ENCODE results near the gene INSC. TPM values are rescaled to one million over a fixed set of nuclear protein-coding genes. Genes with fewer than 3 reads are reported as not detected.

The INSC gene
- total and polyA plus RNA-seq, 2 of the 8 experiments (the other 6 are each of a cell fraction or from before 2014, with no cell fraction given) = 0.58 to 0.59 TPM

- DNase-seq (ENCODE audit: low read depth in 1 of 2, low spot score in 2 of 2) (no peak), FAIRE-seq (no peak)
- Histone ChIP-seq H2BK120ac (replicated peaks; ENCODE audit: low read depth, low read length) (no peak overlapping the region), H2AK5ac (ENCODE audit: low read depth, low read length) (no peak overlapping the region), H3K4ac (replicated peaks; ENCODE audit: insufficient read length, low read depth, low read length) (no peak overlapping the region), H2BK15ac (ENCODE audit: low read length) (no peak overlapping the region), H3K27me3 (replicated peaks in 1 of 4; ENCODE audit: control insufficient read depth in 3 of 4, extremely low read depth in 1 of 4, insufficient read depth in 3 of 4, low read length in 3 of 4) (no peaks in the 10 kb centered on the region), H2AFZ (ENCODE audit: low read length) (no peak overlapping the region), H3K4me1 (replicated peaks in 1 of 4; ENCODE audit: control insufficient read depth in 3 of 4, insufficient read depth in 4 of 4, low read length in 3 of 4) (no peaks in the 10 kb centered on the region), H3K18ac (ENCODE audit: extremely low read depth, low read length) (no peak overlapping the region), H2BK12ac (ENCODE audit: low read depth, low read length) (no peak overlapping the region), H3K79me2 (ENCODE audit: control insufficient read depth in 1 of 2, insufficient read depth in 2 of 2, low read length in 2 of 2) (no peaks in the 10 kb centered on the region), H3K23me2 (ENCODE audit: low read depth, low read length) (no peaks in the 10 kb centered on the region), H4K91ac (replicated peaks; ENCODE audit: insufficient read length, low read length) (no peak overlapping the region), H2BK5ac (ENCODE audit: low read depth, low read length) (no peak overlapping the region), H3K4me2 (ENCODE audit: insufficient read depth in 1 of 2, low read depth in 2 of 2, low read length in 2 of 2) (no peak overlapping the region), H3K14ac (ENCODE audit: insufficient read length) (no peak overlapping the region), H3K56ac (replicated peaks; ENCODE audit: insufficient read length, low read depth, low read length) (no peak overlapping the region), H3K36me3 (ENCODE audit: control insufficient read depth in 2 of 4, insufficient read depth in 4 of 4, low read length in 3 of 4) (no peaks in the 10 kb centered on the region), H2BK20ac (ENCODE audit: low read length) (no peak overlapping the region), H3K27ac (ENCODE audit: low read depth, low read length) (no peak overlapping the region), H3K79me1 (ENCODE audit: low read depth, low read length) (no peaks in the 10 kb centered on the region), H4K8ac (ENCODE audit: extremely low read depth, insufficient read depth, low read length) (no peak overlapping the region), H3K9ac (replicated peaks in 1 of 4; ENCODE audit: extremely low read depth in 1 of 4, low read depth in 3 of 4, low read length in 3 of 4) (no peak overlapping the region), H3K4me3 (ENCODE audit: extremely low read depth in 1 of 4, insufficient read depth in 2 of 4, low read depth in 3 of 4, low read length in 4 of 4) (no peak overlapping the region), H3K23ac (ENCODE audit: insufficient read length) (no peak overlapping the region), H4K5ac (ENCODE audit: insufficient read length, low read depth, low read length) (no peak overlapping the region), H3K9me3 (ENCODE audit: insufficient read depth in 2 of 2, low read depth in 1 of 2, low read length in 1 of 2) (no peaks in the 10 kb centered on the region), H4K20me1 (replicated peaks in 1 of 2; ENCODE audit: control insufficient read depth in 1 of 2, insufficient read depth in 2 of 2, low read length in 2 of 2) (no peaks in the 10 kb centered on the region)
- POLR2A ChIA-PET (ENCODE audit: partially characterized antibody) = no interaction called here
- WGBS, 2 experiments (ENCODE audit: extremely low coverage in 1 of 2, insufficient coverage in 1 of 2, insufficient read length in 1 of 2, insufficient replicate concordance in 2 of 2, low coverage in 1 of 2, low lambda C conversion rate in 2 of 2, missing lambda C conversion rate in 1 of 2) = 83% methylated on average over 3 of the region's 3 CpGs; no CpG with 5 or more reads in 1 of the 2 experiments
- CTCF ChIA-PET (ENCODE audit: partially characterized antibody) = interaction anchor here (0.6 to 1.3 kb wide), 3 partner anchors 21 to 196 kb away, joined by 3 to 4 read pairs (median 3); no protein-coding TSS in a partner anchor
- TF ChIP-seq MAX (IDR thresholded peaks at IDR 0.05) = no peak
- no peak for TF ChIP-seq JUN (IDR thresholded peaks at IDR 0.05; ENCODE audit: low read depth, low read length)
These were observed 56.0 kb downstream of the INSC start for GRCh38 chr11:15170698-15171097.
